K562 (cell line): ENCODE measurements around the gene TBXAS1. TPM values are rescaled to one million over a fixed set of nuclear protein-coding genes. Genes with fewer than 3 reads are reported as not detected.
A peak's percentile ranks its signal among the peaks of the same experiment; 100 is the strongest.

Experiments
- ASH1L ChIP-seq: fragments of 450-650 bp; IDR thresholded peaks from 2 replicates; pipeline ENCODE4 v1.6.1; 2018; ENCODE audit warnings: borderline replicate concordance, mild to moderate bottlenecking, low read depth; ENCODE audit not compliant: partially characterized antibody
- FOXA3 ChIP-seq, 2 experiments: fragments of 450-650 bp in 1 of 2; sonication (generic) in 1 of 2; formaldehyde crosslinking; IDR thresholded peaks in 1 of 2; conservative IDR thresholded peaks in 1 of 2; 2 replicates each; pipeline versions ENCODE4 v1.4.0 to v1.8.0; 2020 to 2022; ENCODE audit warnings: mild to moderate bottlenecking in 2 of 2, missing genetic modification reagents in 1 of 2
- HLTF ChIP-seq: fragments of 450-650 bp; IDR thresholded peaks from 2 replicates; pipeline ENCODE4 v1.6.1; 2016
- ILK ChIP-seq: fragments of 450-650 bp; IDR thresholded peaks from 2 replicates; pipeline ENCODE4 v1.6.1; 2016; ENCODE audit warnings: missing genetic modification characterization, low read depth, mild to moderate bottlenecking, missing compliant biosample characterization, moderate library complexity, borderline replicate concordance
- SMARCA5 ChIP-seq: fragments of 450-650 bp; IDR thresholded peaks from 2 replicates; pipeline ENCODE4 v1.6.1; 2016
- SPI1 ChIP-seq: IDR thresholded peaks from 2 replicates; pipeline ENCODE4 v1.6.1; 2011; ENCODE audit warnings: low read depth, low read length, control low read depth, borderline replicate concordance
- TOE1 ChIP-seq, 2 experiments: fragments of 450-650 bp in 1 of 2; sonication (generic) in 1 of 2; formaldehyde crosslinking in 1 of 2; IDR thresholded peaks; 2 replicates each; pipeline versions ENCODE4 v1.7.1 to v1.8.0; 2016 to 2022; ENCODE audit warnings: borderline replicate concordance in 2 of 2, mild to moderate bottlenecking in 2 of 2, antibody characterized with exemption in 1 of 2, inconsistent platforms in 1 of 2, low read depth in 1 of 2, missing genetic modification reagents in 1 of 2, moderate library complexity in 1 of 2
- ZNF165 ChIP-seq: fragments of 250-450 bp; sonication (Bioruptor Pico); IDR thresholded peaks from 2 replicates; pipeline ENCODE4 v1.4.0; 2020; ENCODE audit warnings: borderline replicate concordance
- ZNF217 ChIP-seq: sonication (generic); formaldehyde crosslinking; IDR thresholded peaks from 2 replicates; pipeline ENCODE4 v1.8.0; 2022; ENCODE audit warnings: mild to moderate bottlenecking, missing genetic modification reagents
- ZNF445 ChIP-seq: fragments of 250-450 bp; sonication (Bioruptor Pico); IDR thresholded peaks from 2 replicates; pipeline ENCODE4 v1.4.0; 2020; ENCODE audit warnings: low read depth, mild to moderate bottlenecking, moderate library complexity
- polyA plus RNA-seq, 8 experiments: library from polyadenylated mRNA; depleted of rRNA in 4 of 8; stranded (reverse) in 5 of 8; unstranded in 3 of 8; fragments of >200 nt; fragmentation: Nextera tagmentation in 2 of 8; fragmentation: Illumina TruSeq in 1 of 8; extraction: Ambion mirVana in 2 of 8; extraction: Trizol in 1 of 8; gene quantifications; 2 replicates each; pipeline versions ENCODE4 v1.2.1 to v1.2.3, GENCODE V29; 2011 to 2014; ENCODE audit warnings: inconsistent platforms in 1 of 8, missing spikeins in 1 of 8
- total RNA-seq, 7 experiments: library from RNA; depleted of rRNA in 6 of 7; stranded (reverse); fragments of >200 nt in 6 of 7; fragmentation: Illumina TruSeq in 2 of 7; extraction: Trizol in 2 of 7; gene quantifications; 2 replicates each; pipeline versions ENCODE4 v1.2.1 to v1.2.3, GENCODE V29; 2011 to 2021; ENCODE audit warnings: low replicate concordance in 1 of 7
- TF ChIP-seq, protein P1 (sequence below): fragments of 250-450 bp; sonication (Bioruptor Pico); IDR thresholded peaks from 2 replicates; pipeline ENCODE4 v1.4.0; 2020
- TF ChIP-seq, protein P2 (sequence below): sonication (generic); formaldehyde crosslinking; IDR thresholded peaks from 2 replicates; pipeline ENCODE4 v1.8.1; 2023; ENCODE audit warnings: mild to moderate bottlenecking, missing genetic modification reagents
- TF ChIP-seq, protein P3 (sequence below): sonication (generic); formaldehyde crosslinking; IDR thresholded peaks from 2 replicates; pipeline ENCODE4 v1.8.1; 2023; ENCODE audit warnings: missing genetic modification reagents, mild to moderate bottlenecking, borderline replicate concordance

The TBXAS1 gene
- total and polyA plus RNA-seq, 9 of the 15 experiments (the other 6 are each of a cell fraction or from before 2014, with no cell fraction given) = 1.1 to 8.3 (median 1.9) TPM

DNA sequence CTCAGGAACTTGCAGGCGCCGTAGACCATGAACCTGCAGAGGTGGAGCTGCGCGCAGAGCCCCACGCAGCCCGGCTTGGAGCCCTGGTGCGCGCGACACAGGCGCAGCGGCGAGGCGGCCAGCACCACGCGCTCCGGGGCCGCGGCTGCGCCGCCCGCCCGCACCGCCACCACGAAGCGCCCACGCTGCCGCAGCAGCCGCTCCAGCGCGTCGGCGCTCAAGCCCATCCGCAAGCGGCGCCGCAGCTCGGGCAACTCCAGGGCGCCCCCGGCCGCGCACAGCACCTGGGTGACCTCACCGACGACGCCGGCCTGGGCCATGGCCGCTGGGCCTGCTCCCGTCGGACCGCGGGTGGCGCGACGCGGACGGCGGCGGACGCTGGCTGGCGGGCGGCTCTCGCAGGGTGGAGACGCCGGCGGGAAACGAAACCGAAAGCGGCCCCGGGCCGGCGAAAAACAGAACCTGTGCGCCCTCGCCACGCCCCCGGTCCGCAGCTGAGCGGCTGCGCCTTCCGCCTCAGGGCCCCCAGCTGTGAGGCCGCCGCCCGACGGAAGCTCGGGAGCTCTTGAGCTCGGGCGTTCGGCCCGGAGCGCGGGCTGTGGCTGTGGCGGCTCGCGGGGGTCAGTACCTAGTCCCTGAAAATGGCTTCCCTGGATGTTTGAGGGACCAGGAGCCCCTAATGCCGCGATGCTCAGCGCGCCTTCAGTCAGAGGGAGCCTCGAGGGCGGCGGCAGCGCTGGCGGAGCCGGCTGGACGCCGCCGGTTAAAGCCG is 233.7 kb downstream of the TBXAS1 start, which contains the start of gene PARP12 (continued):
- TF ChIP-seq, protein P1, sequence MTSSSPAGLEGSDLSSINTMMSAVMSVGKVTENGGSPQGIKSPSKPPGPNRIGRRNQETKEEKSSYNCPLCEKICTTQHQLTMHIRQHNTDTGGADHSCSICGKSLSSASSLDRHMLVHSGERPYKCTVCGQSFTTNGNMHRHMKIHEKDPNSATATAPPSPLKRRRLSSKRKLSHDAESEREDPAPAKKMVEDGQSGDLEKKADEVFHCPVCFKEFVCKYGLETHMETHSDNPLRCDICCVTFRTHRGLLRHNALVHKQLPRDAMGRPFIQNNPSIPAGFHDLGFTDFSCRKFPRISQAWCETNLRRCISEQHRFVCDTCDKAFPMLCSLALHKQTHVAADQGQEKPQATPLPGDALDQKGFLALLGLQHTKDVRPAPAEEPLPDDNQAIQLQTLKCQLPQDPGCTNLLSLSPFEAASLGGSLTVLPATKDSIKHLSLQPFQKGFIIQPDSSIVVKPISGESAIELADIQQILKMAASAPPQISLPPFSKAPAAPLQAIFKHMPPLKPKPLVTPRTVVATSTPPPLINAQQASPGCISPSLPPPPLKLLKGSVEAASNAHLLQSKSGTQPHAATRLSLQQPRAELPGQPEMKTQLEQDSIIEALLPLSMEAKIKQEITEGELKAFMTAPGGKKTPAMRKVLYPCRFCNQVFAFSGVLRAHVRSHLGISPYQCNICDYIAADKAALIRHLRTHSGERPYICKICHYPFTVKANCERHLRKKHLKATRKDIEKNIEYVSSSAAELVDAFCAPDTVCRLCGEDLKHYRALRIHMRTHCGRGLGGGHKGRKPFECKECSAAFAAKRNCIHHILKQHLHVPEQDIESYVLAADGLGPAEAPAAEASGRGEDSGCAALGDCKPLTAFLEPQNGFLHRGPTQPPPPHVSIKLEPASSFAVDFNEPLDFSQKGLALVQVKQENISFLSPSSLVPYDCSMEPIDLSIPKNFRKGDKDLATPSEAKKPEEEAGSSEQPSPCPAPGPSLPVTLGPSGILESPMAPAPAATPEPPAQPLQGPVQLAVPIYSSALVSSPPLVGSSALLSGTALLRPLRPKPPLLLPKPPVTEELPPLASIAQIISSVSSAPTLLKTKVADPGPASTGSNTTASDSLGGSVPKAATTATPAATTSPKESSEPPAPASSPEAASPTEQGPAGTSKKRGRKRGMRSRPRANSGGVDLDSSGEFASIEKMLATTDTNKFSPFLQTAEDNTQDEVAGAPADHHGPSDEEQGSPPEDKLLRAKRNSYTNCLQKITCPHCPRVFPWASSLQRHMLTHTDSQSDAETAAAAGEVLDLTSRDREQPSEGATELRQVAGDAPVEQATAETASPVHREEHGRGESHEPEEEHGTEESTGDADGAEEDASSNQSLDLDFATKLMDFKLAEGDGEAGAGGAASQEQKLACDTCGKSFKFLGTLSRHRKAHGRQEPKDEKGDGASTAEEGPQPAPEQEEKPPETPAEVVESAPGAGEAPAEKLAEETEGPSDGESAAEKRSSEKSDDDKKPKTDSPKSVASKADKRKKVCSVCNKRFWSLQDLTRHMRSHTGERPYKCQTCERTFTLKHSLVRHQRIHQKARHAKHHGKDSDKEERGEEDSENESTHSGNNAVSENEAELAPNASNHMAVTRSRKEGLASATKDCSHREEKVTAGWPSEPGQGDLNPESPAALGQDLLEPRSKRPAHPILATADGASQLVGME (CRISPR knock-in tag) = peak; percentile 65; the same call in 1 of the 2 replicates
- TF ChIP-seq ASH1L (no peak), ILK (tag) (no peak), ZNF445 (CRISPR knock-in tag) (no peak), SPI1 (0 out of 2 replicates have a peak, but pooled peaks have one; percentile 42), HLTF (no peak; the same call in 1 of the 2 replicates), ZNF217 (CRISPR knock-in tag) (no peak), FOXA3 (CRISPR knock-in tag; conservative IDR thresholded peaks at IDR 0.05 in 1 of 2, IDR thresholded peaks at IDR 0.05 in 1 of 2) (no peak; a peak in 1 of 4 replicates), SMARCA5 (no peak), ZNF165 (no peak), TOE1 (IDR thresholded peaks at IDR 0.05; ENCODE audit: borderline replicate concordance) (peak; percentile 76; the same call in 1 of the 2 replicates), TOE1 (CRISPR knock-in tag; IDR thresholded peaks at IDR 0.05; ENCODE audit: borderline replicate concordance, low read depth) (0 out of 2 replicates have a peak, but pooled peaks have one; percentile 77)
- TF ChIP-seq, protein P2, sequence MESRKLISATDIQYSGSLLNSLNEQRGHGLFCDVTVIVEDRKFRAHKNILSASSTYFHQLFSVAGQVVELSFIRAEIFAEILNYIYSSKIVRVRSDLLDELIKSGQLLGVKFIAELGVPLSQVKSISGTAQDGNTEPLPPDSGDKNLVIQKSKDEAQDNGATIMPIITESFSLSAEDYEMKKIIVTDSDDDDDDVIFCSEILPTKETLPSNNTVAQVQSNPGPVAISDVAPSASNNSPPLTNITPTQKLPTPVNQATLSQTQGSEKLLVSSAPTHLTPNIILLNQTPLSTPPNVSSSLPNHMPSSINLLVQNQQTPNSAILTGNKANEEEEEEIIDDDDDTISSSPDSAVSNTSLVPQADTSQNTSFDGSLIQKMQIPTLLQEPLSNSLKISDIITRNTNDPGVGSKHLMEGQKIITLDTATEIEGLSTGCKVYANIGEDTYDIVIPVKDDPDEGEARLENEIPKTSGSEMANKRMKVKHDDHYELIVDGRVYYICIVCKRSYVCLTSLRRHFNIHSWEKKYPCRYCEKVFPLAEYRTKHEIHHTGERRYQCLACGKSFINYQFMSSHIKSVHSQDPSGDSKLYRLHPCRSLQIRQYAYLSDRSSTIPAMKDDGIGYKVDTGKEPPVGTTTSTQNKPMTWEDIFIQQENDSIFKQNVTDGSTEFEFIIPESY (CRISPR knock-in tag) = peak; percentile 99
- TF ChIP-seq, protein P3, sequence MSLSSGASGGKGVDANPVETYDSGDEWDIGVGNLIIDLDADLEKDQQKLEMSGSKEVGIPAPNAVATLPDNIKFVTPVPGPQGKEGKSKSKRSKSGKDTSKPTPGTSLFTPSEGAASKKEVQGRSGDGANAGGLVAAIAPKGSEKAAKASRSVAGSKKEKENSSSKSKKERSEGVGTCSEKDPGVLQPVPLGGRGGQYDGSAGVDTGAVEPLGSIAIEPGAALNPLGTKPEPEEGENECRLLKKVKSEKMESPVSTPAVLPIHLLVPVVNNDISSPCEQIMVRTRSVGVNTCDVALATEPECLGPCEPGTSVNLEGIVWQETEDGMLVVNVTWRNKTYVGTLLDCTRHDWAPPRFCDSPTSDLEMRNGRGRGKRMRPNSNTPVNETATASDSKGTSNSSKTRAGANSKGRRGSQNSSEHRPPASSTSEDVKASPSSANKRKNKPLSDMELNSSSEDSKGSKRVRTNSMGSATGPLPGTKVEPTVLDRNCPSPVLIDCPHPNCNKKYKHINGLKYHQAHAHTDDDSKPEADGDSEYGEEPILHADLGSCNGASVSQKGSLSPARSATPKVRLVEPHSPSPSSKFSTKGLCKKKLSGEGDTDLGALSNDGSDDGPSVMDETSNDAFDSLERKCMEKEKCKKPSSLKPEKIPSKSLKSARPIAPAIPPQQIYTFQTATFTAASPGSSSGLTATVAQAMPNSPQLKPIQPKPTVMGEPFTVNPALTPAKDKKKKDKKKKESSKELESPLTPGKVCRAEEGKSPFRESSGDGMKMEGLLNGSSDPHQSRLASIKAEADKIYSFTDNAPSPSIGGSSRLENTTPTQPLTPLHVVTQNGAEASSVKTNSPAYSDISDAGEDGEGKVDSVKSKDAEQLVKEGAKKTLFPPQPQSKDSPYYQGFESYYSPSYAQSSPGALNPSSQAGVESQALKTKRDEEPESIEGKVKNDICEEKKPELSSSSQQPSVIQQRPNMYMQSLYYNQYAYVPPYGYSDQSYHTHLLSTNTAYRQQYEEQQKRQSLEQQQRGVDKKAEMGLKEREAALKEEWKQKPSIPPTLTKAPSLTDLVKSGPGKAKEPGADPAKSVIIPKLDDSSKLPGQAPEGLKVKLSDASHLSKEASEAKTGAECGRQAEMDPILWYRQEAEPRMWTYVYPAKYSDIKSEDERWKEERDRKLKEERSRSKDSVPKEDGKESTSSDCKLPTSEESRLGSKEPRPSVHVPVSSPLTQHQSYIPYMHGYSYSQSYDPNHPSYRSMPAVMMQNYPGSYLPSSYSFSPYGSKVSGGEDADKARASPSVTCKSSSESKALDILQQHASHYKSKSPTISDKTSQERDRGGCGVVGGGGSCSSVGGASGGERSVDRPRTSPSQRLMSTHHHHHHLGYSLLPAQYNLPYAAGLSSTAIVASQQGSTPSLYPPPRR (CRISPR knock-in tag) = 0 out of 2 replicates have a peak, but pooled peaks have one; percentile 7
